Upper lobe of left lung (tissue), 6 donors: Measurements from ENCODE around the gene VPS37B. TPM values are rescaled to one million over a fixed set of nuclear protein-coding genes. Genes with fewer than 3 reads are reported as not detected.

ENCODE experiments used
- ATAC-seq, 2 donors: fragments of 200-7000 bp; cut with Tn5 transposase; one replicate each; pipeline ENCODE4 v1.9.1; 2022; ENCODE audit warnings: mild to moderate bottlenecking in 2 of 2, moderate library complexity in 2 of 2; ENCODE audit not compliant: low FRiP score in 2 of 2
- DNase-seq, 2 donors: peaks; one replicate each; pipeline ENCODE4 v3.0.0-alpha.2; 2019 to 2020
- H3K27ac ChIP-seq, 4 donors: fragments of 200-600 bp; sonication (generic); one replicate each; pipeline ENCODE4 v1.5.1; 2016 to 2019
- H3K27me3 ChIP-seq, 4 donors: fragments of 200-600 bp; sonication (generic); one replicate each; pipeline ENCODE4 v1.5.1; 2017 to 2019
- H3K36me3 ChIP-seq, 4 donors: fragments of 200-600 bp; sonication (generic); one replicate each; pipeline ENCODE4 v1.5.1; 2016 to 2019
- H3K4me1 ChIP-seq, 4 donors: fragments of 200-600 bp; sonication (generic); one replicate each; pipeline ENCODE4 v1.5.1; 2018 to 2019
- H3K4me3 ChIP-seq, 4 donors: fragments of 200-600 bp; sonication (generic); one replicate each; pipeline ENCODE4 v1.5.1; 2017 to 2019; ENCODE audit warnings: mild to moderate bottlenecking in 2 of 4, moderate library complexity in 1 of 4
- H3K9me3 ChIP-seq, 4 donors: fragments of 200-600 bp; sonication (generic); one replicate each; pipeline ENCODE4 v1.5.1; 2018 to 2019
- EP300 ChIP-seq, 4 donors: sonication (generic); formaldehyde crosslinking; IDR thresholded peaks; one replicate each; pipeline ENCODE4 v1.5.1; 2017; ENCODE audit warnings: antibody characterized with exemption in 4 of 4, control low read depth in 2 of 4
- POLR2A ChIP-seq, 4 donors: fragments of 450-650 bp; IDR thresholded peaks; one replicate each; pipeline ENCODE4 v1.5.1; 2016 to 2017; ENCODE audit warnings: antibody characterized with exemption in 4 of 4, mild to moderate bottlenecking in 2 of 4
- POLR2AphosphoS5 ChIP-seq, 2 donors: sonication (generic); formaldehyde crosslinking; IDR thresholded peaks; one replicate each; pipeline ENCODE4 v1.5.1; 2017; ENCODE audit warnings: antibody characterized with exemption in 2 of 2
- WGBS, 2 donors: methylation state at CpG; one replicate each; pipeline ENCODE4 v1.1.5; 2017 to 2018; 5-methylcytosine and 5-hydroxymethylcytosine counted together
- total RNA-seq, 6 donors: library from RNA; depleted of rRNA in 4 of 6; stranded (reverse); fragments of >200 nt in 4 of 6; gene quantifications; one replicate each; pipeline versions ENCODE4 v1.1.0 to v1.2.1, GENCODE V29; 2016 to 2021
- TF ChIP-seq, protein P1 (sequence below), 6 experiments: fragments of 450-650 bp in 4 of 6; fragments of 200-600 bp in 2 of 6; sonication (generic) in 2 of 6; IDR thresholded peaks; one replicate each; pipeline ENCODE4 v1.5.1; 2016 to 2019; ENCODE audit warnings: antibody characterized with exemption in 6 of 6
- donor health status: DM: no; HTN: no; CAD: no; lungs with moderate emphysema.
- donor health status: DM: no; HTN: yes; CAD: no; lungs with severe emphysema.

Gene VPS37B
- total RNA-seq, 6 donors from 2014 or later = 41.2 to 93.2 (median 64.0) TPM

DNA sequence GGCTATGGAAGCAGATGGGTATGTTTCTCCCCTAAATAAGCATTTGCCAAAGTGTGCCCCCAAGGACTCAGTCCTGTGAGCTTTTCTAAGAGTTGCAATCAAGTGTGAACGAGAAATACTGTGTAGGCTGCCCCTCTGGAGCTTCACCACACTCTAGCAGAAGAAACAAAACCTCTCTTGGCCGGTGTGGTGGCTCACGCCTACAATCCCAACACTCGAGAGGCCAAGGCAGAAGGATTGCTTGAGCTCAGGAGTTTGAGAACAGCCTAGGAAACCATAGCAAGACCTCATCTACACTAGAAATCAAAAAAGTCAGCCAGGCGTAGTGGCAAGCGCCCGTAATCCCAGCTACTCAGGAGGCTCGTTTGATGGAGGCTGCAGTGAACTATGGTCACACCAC, 9.8 kb downstream of the VPS37B start:
- ATAC-seq (no peak), DNase-seq (no peak)
- peaks cover 53 to 91% (median 75%) of the 10 kb centered on the region in 4 donors for H3K4me1 ChIP-seq
- 84 to 89% methylated on average over 8 of the region's 8 CpGs for WGBS, 2 donors
- no peaks in the 10 kb centered on the region for H3K27me3 ChIP-seq
- no peaks in the 10 kb centered on the region for H3K9me3 ChIP-seq
- no peaks in the 10 kb centered on the region for H3K36me3 ChIP-seq
- TF ChIP-seq EP300 (IDR thresholded peaks at IDR 0.05) (no peak), POLR2AphosphoS5 (IDR thresholded peaks at IDR 0.05) (no peak), POLR2A (IDR thresholded peaks at IDR 0.05) (no peak)
- TF ChIP-seq, protein P1, sequence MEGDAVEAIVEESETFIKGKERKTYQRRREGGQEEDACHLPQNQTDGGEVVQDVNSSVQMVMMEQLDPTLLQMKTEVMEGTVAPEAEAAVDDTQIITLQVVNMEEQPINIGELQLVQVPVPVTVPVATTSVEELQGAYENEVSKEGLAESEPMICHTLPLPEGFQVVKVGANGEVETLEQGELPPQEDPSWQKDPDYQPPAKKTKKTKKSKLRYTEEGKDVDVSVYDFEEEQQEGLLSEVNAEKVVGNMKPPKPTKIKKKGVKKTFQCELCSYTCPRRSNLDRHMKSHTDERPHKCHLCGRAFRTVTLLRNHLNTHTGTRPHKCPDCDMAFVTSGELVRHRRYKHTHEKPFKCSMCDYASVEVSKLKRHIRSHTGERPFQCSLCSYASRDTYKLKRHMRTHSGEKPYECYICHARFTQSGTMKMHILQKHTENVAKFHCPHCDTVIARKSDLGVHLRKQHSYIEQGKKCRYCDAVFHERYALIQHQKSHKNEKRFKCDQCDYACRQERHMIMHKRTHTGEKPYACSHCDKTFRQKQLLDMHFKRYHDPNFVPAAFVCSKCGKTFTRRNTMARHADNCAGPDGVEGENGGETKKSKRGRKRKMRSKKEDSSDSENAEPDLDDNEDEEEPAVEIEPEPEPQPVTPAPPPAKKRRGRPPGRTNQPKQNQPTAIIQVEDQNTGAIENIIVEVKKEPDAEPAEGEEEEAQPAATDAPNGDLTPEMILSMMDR (IDR thresholded peaks at IDR 0.05) = no peak
- peak overlapping the region in 3 of 4 donors; percentile 95 to 98 (median 97) for H3K27ac ChIP-seq
- H3K4me3 ChIP-seq = no peak overlapping the region

DNA sequence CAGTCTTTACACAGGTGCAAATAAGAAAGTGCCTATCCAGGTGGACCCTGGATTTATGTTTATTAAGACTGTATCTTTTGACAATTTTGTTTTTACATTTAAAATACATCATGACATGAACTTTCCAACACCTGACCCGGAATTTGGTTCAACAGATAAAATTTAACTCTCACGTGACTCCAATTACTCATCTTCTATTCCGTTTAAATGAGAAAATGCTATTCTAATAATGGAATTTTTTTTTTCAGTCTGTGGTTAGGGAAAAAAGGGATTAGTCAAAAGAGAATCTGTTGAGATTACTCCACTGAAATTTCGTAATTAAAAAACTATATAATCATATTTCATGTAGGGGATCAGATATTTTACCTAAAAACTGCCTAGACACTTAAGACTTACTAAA, 11.1 kb downstream of the VPS37B start:
- H3K27me3 ChIP-seq = no peaks in the 10 kb centered on the region
- no peaks in the 10 kb centered on the region for H3K9me3 ChIP-seq
- 56 to 60% methylated on average over 4 of the region's 4 CpGs for WGBS, 2 donors
- peak overlapping the region in 2 of 4 donors; percentile 49 to 57 for H3K27ac ChIP-seq
- no peak overlapping the region for H3K4me3 ChIP-seq
- H3K4me1 ChIP-seq = peaks cover 53 to 89% (median 74%) of the 10 kb centered on the region in 4 donors
- DNase-seq = no peak
- no peaks in the 10 kb centered on the region for H3K36me3 ChIP-seq
- no peak for ATAC-seq
- TF ChIP-seq POLR2A (IDR thresholded peaks at IDR 0.05) (no peak), EP300 (IDR thresholded peaks at IDR 0.05) (no peak), POLR2AphosphoS5 (IDR thresholded peaks at IDR 0.05) (no peak)
- TF ChIP-seq, protein P1 (IDR thresholded peaks at IDR 0.05) = no peak

DNA sequence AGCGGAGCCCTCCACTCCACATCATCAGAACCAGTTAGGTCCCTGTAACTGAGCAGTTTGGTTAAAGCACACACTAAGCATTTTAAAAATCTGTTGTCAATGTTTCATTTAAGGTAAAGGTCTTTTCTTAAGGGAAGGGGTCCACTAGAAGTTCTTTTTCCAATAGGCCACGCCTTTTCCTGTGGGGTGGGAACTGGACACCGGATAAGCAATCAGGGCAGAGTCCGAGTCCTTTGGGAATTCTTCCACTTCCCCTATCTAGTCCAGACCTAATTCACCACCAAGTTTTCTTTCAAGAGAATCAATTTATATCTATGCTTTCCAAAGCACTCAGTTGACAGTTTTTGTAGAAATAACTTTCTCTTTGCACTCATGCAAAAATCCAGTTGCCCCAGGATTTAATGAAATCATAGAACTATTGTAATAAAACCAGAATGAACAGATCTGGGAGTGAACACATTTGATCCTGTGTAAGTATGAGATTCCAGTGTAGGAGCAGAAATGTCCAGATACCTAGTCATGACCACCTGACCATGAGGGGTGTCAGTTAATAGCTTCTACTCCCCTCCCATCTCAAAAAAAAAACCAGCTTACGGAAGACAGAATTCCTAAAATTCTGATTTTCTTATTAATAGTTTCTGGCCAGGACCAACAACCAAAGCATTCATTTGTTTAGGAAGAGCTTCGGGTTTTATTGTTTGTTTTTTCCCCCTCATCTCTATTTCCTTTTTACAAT, 11.7 kb downstream of the VPS37B start:
- TF ChIP-seq, protein P1 (IDR thresholded peaks at IDR 0.05) = no peak
- TF ChIP-seq EP300 (IDR thresholded peaks at IDR 0.05) (no peak), POLR2AphosphoS5 (IDR thresholded peaks at IDR 0.05) (no peak), POLR2A (IDR thresholded peaks at IDR 0.05) (no peak)
- Histone ChIP-seq H3K4me1 (peaks cover 53 to 89% (median 74%) of the 10 kb centered on the region in 4 donors), H3K27ac (peak overlapping the region in 2 of 4 donors; percentile 49 to 57), H3K9me3 (no peaks in the 10 kb centered on the region), H3K36me3 (no peaks in the 10 kb centered on the region), H3K27me3 (no peaks in the 10 kb centered on the region), H3K4me3 (no peak overlapping the region)
- ATAC-seq (no peak), DNase-seq (no peak)
- WGBS, 2 donors = 62 to 66% methylated on average over 6 of the region's 6 CpGs

DNA sequence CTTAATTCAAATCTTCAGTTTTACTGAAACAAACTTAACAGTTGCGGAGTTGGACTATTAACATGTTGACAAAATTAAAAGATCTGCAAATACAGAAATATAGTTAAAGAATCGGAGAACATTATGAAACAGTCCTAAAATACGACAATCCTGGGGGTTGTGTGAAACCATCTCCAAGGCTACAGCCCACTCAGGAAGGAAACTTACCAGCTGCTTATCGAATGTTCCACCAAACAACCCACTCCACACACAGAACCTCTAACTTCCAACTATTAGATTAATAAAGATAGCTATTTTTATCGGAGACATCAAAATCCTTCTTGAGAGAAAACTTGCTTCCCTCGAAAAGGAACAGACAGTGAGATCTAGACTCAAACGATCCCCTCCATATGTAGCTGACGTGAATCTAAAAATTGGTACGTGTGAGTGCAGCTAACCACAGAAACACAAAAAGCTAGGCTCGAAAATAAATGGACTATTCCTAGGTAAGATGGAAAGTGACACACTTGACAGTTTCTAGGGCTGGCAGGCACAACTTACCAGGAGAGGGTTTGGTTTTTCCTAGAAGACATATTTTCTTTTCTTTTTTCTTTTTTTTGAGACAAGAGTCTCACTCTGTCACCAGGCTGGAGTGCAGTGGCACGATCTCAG, 12.9 kb downstream of the VPS37B start:
- 56 to 65% methylated on average over 11 of the region's 11 CpGs for WGBS, 2 donors
- TF ChIP-seq, protein P1 (IDR thresholded peaks at IDR 0.05) = no peak
- no peak for TF ChIP-seq POLR2AphosphoS5 (IDR thresholded peaks at IDR 0.05)
- no peak for TF ChIP-seq POLR2A (IDR thresholded peaks at IDR 0.05)
- TF ChIP-seq EP300 (IDR thresholded peaks at IDR 0.05) = no peak
- no peak overlapping the region for H3K4me3 ChIP-seq
- DNase-seq (no peak), ATAC-seq (no peak)
- H3K9me3 ChIP-seq = no peaks in the 10 kb centered on the region
- peaks cover 0 to 3% (median 0%) of the 10 kb centered on the region in 4 donors for H3K36me3 ChIP-seq
- peaks cover 50 to 88% (median 72%) of the 10 kb centered on the region in 4 donors for H3K4me1 ChIP-seq
- peak overlapping the region in 2 of 4 donors; percentile 49 to 54 for H3K27ac ChIP-seq
- H3K27me3 ChIP-seq = no peaks in the 10 kb centered on the region
